Endothelial cell of hepatic sinusoid (primary cell): ENCODE data around the gene TMEM151B.
"Not testable (repeated sequence)": the region's sequence is repeated elsewhere in the genome, so short reads cannot be mapped to it uniquely, and the experiment has no call there.

Experiments used
- in situ Hi-C: cut with HindIII; loops from 2 replicates; pipeline ENCODE4 v1.10.0; 2017; ENCODE audit warnings: low sequenced_read_pairs

Gene TMEM151B

DNA sequence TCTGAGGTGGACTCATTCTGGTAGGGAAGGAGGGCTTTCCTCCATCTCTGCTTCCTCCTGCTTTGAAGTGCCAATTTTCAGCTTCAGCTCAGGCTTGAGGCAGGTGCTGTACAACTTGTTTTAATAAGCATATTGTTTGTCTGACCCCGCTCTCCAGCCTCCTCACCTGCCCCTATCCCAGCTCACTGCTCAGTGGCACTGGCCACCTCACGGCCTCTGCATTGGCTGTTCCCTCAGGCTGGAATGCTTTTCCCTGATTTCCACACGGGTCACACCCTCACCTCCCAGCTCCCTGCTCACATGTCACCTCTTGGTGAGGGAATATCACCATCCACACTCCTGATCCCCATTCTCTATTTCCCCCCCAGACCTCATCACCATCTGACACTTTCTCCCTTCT, 28.6 kb downstream of the TMEM151B start:
- in situ Hi-C loops, result loop anchor here (5.0 kb wide), 1 partner anchor 38 kb away; no protein-coding TSS in a partner anchor

DNA sequence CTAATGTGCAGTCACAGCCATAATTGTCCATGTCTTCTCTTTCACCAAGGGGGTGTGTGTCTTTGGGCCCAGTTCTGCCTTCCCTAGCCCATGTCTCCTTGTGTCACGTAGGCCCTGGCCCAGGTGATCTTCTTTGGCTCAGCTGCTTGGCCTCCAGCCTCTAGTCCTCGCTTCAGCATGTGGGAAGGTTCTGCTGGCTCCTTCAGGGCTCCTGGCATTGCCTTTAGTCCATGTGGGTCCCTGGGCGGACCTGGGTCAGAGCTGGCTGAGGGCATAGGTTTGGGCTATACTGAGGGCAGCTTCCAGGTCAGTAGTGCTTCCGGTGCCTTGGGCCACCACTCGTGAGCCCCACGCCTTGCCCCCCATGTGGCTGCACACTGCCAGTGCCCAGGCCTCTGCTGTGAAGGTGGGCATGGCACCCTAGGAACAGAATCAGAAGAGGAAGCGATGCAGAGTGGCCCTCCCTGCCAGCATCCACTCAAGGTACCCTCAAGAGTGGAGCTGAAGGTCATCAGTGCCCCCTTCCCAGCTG, 30.1 kb downstream of the TMEM151B start:
- in situ Hi-C loops, result no loop called here

DNA sequence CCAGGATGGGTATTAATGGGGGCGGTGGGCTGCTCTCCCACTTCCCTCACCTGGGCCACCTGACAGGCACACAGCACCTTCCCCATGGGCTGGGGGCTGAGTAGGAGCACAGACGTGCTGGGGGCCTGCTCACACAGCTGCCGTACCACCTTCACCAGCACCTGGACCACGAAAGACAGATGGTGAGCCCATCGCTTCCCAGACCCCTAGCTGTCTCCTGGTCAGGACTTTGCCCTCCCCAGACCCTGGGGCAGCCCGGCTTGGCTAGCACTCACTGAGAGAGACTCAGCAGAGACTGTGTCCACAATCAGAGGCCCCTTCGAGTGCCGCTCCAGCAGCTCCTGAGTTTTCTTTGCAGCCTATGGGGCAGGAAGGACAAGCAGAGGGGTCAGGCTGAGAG, 30.9 kb downstream of the TMEM151B start:
- in situ Hi-C loops, result no loop called here

GRCh38 chr6:44301782-44302564, 31.7 kb downstream of the TMEM151B start:
- in situ Hi-C loops, result no loop called here

DNA sequence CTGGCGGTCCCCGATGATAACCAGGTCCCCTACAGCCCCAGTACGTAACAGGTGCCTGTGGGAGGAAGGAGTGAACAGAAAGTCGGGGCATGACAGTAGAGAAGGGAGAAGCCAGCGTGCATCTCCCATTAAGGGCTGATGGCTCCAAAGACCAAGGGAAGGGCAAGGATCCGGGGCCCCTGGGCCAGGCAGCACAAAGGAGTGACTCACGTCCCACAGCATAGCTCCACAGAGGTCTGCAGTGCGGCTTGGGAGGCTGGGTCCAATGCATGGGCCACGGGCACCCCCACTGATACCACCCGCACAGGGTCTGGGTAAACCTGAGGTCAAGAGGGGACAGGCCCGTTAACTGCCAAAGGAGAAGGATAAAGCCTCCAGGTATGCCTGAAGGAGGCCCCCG, 32.6 kb downstream of the TMEM151B start:
- in situ Hi-C loops, result no loop called here

- in situ Hi-C loops, result no loop called here
Measured at GRCh38 chr6:44303842-44304241, 33.6 kb downstream of the TMEM151B start.

- in situ Hi-C loops, result loop anchor here (5.0 kb wide), 1 partner anchor 37 kb away; the partner anchor contains the start of gene NFKBIE
Measured at GRCh38 chr6:44304282-44305199, 34.3 kb downstream of the TMEM151B start.

DNA sequence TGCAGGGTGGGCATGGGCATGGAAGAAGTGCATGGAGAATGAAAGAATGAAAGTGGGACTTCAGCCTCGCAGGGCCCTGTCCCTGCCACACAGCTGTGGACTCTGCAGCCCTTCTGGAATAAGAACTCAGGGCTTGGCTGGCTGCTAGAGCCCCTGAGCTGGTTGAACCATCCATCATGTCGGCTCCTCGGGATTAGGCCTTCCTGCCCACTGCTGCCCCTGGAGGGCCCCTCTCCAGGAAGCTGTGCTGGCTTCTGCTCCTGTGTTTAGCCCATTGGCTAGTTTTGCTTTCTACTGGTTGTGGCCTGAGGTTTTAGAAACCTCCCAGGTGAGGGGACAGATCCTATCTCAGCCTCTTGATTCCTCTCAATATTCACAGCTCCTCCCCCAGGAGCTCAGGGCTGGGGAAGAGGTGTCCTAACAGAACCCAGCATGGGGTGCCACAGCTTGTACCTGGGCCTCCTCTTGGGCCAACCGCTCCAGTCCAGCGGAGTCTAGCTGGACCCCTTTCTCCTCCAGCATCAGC, 35.0 kb downstream of the TMEM151B start:
- in situ Hi-C loops, result loop anchor here (5.0 kb wide), 1 partner anchor 38 kb away; the partner anchor contains the start of gene NFKBIE

GRCh38 chr6:44306710-44307109, 36.5 kb downstream of the TMEM151B start:
- in situ Hi-C loops, result loop anchor here (5.0 kb wide), 1 partner anchor 39 kb away; the partner anchor contains the start of gene NFKBIE

- in situ Hi-C loops, result loop anchor here (5.0 kb wide), 1 partner anchor 40 kb away; the partner anchor contains the start of gene NFKBIE
Measured at GRCh38 chr6:44307217-44307616, 37.0 kb downstream of the TMEM151B start.

GRCh38 chr6:44309092-44309491, 38.8 kb downstream of the TMEM151B start:
- in situ Hi-C loops, result loop anchor here (5.0 kb wide), 1 partner anchor 42 kb away; the partner anchor contains the start of gene NFKBIE

DNA sequence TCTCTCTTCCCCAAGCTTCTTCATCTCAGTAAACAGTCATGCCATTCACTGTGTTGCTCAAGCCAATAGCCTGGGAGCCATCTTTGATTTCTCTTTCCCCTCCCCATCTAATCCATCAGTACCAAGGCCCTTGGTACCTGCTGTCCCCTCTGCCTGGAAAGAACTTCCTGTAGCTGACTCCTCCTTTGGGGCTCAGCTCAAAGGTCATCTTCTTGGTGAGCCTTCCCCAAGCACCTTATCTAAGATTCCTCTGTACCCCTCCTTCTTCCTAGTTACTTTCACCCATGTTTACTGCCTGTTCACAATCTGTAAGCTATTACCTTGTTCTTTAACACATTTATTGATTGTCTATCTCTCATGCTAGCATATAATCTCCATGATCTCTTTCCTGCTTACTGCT, 39.4 kb downstream of the TMEM151B start:
- in situ Hi-C loops, result loop anchor here (5.0 kb wide), 1 partner anchor 42 kb away; the partner anchor contains the start of gene NFKBIE

GRCh38 chr6:44310241-44310640, 40.0 kb downstream of the TMEM151B start:
- in situ Hi-C loops, result no loop called here

GRCh38 chr6:44311304-44311703, 41.1 kb downstream of the TMEM151B start:
- in situ Hi-C loops, result no loop called here

GRCh38 chr6:44311767-44312166, 41.5 kb downstream of the TMEM151B start:
- in situ Hi-C loops, result no loop called here

GRCh38 chr6:44312901-44313788, 42.9 kb downstream of the TMEM151B start, which contains the start of gene AARS2:
Gene AARS2 (minus strand): TSS chr6:44313347. CDS start chr6:44313323, 24 bp downstream.
- in situ Hi-C loops, result no loop called here

- in situ Hi-C loops, result not testable (repeated sequence)
Measured at GRCh38 chr6:44314657-44315056, 44.4 kb downstream of the TMEM151B start.

DNA sequence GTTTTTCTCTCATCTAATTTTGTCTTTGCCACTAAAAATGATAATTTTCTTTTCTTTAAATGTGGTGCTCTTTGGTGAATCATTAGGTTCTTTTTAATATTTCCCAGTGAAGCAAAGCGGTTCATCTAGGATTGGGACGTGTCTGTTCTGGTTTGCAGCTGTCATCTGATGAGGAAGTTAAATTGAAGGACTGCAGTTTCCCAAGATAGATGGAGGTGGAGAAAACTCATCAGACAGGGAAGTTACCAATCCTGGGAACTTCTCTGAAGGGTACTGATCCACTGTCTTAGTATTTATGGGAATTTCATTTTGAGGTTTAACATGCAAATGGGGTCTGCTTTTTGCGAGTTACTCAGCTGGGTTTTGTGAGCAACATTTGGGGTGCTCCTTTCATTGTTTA, 45.3 kb downstream of the TMEM151B start:
- in situ Hi-C loops, result no loop called here

DNA sequence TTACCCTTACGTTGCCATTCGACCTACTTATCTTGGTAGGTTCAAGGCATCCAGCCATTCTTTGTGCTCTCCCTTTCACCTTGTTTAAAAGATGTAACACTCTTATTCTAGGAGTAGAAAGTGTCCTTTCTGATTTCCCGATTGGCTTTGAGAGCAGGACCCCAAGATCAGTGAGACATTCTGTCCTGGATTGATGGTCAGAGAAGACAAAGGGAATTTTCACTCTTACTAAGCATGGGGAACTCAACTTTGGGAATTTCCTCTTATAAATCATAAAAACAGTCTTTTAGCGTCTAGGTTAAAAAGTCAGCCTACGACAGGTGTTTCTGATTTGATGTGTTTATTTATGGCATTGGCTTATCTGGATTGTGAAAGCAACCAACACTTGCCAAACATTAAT, 45.7 kb downstream of the TMEM151B start:
- in situ Hi-C loops, result no loop called here

DNA sequence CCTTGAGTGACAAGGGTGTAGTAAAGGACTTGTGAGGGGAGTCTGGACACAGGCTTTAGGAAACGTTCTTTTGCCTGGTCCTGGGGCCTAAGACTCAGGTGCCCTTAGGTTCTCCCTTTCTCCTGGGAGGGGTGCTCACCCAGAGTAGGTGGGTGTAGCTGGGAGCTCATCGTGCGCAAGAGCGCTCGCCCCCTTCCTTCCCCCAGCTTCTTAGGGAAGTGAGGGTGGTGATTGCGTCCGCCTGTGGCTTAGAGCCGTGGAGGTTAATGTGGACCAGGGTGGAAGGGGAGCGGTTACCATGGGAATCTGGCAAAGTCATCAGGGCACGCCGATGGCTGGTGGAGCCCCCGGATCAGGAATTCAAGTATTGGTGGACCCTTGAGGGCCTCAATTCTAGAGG, 46.2 kb downstream of the TMEM151B start:
- in situ Hi-C loops, result no loop called here
